Sciatic nerve (tissue), 2 donors: Measurements from ENCODE around the gene PEBP1. TPM values are rescaled to one million over a fixed set of nuclear protein-coding genes. Genes with fewer than 3 reads are reported as not detected.

Experiments used
- ATAC-seq: fragments of 200-7000 bp; cut with Tn5 transposase; one replicate; pipeline ENCODE4 v1.9.1; 2020; ENCODE audit warnings: mild to moderate bottlenecking, moderate library complexity
- DNase-seq: peaks from one replicate; pipeline ENCODE4 v3.0.0-alpha.2; 2020; ENCODE audit warnings: low spot score
- intact Hi-C: fragments of 100-400 bp; cut with DNase I; formaldehyde crosslinking; loops from one replicate; pipeline ENCODE4 v1.14.2; 2022
- total RNA-seq: library from RNA; stranded (reverse); fragmentation: NEBNext Ultra II Directional; extraction: Animal tissue kit (Norgen Biotek cat#: 25700); gene quantifications from one replicate; pipeline ENCODE4 v1.2.1, GENCODE V29; 2021
- donor health status: DM: no; HTN: no; CAD: no.
- donor health status: DM: no; HTN: no; CAD: no.

The PEBP1 gene
- total RNA-seq, 1 donor from 2014 or later: 337 TPM

GRCh38 chr12:118185602-118186397 is 49.9 kb downstream of the PEBP1 start:
- no peak for DNase-seq
- intact Hi-C loops: no loop called here
- no peak for ATAC-seq

- DNase-seq (no peak), ATAC-seq (no peak)
- intact Hi-C loops: no loop called here
These were observed 52.0 kb downstream of the PEBP1 start for GRCh38 chr12:118187751-118188435.

- DNase-seq (peak; percentile 80), ATAC-seq (peak; percentile 93)
- intact Hi-C loops: no loop called here
These were observed 52.9 kb downstream of the PEBP1 start for GRCh38 chr12:118188690-118189371.

- ATAC-seq (peak; percentile 82), DNase-seq (peak; percentile 62)
- intact Hi-C loops: loop anchor here (5.0 kb wide), 1 partner anchor 188 kb away; the partner anchor contains the start of gene SUDS3
These were observed 53.8 kb downstream of the PEBP1 start for GRCh38 chr12:118189741-118190191.

GRCh38 chr12:118190266-118190665 is 54.3 kb downstream of the PEBP1 start:
- DNase-seq (no peak), ATAC-seq (peak; percentile 68)
- intact Hi-C loops: loop anchor here (5.0 kb wide), 1 partner anchor 187 kb away; the partner anchor contains the start of gene SUDS3

GRCh38 chr12:118193477-118193876 is 57.6 kb downstream of the PEBP1 start:
- intact Hi-C loops: loop anchor here (5.0 kb wide), 1 partner anchor 184 kb away; the partner anchor contains the start of gene SUDS3
- DNase-seq (no peak), ATAC-seq (no peak)

GRCh38 chr12:118193958-118194357 is 58.0 kb downstream of the PEBP1 start:
- no peak for ATAC-seq
- intact Hi-C loops: loop anchor here (5.0 kb wide), 1 partner anchor 183 kb away; the partner anchor contains the start of gene SUDS3

More at GRCh38 chr12:118193958-118194357, 58.0 kb downstream of the PEBP1 start:
- no peak for DNase-seq

Other genes with a start within 250 kb of the PEBP1 start
- not detected for gene KSR2, start 167.1 kb upstream of the PEBP1 start, total RNA-seq
- 11.2 TPM for gene RFC5, start 119.4 kb upstream of the PEBP1 start, total RNA-seq
- gene WSB2, start 74.9 kb upstream of the PEBP1 start, total RNA-seq: 62.5 TPM
- 31.8 TPM for gene VSIG10, start 32.1 kb upstream of the PEBP1 start, total RNA-seq
- 44.1 TPM for gene TAOK3, start 236.8 kb downstream of the PEBP1 start, total RNA-seq
- 38.2 TPM for gene SUDS3, start 240.4 kb downstream of the PEBP1 start, total RNA-seq